K562 (cell line): Measurements from ENCODE around the gene ZNF503. TPM values are rescaled to one million over a fixed set of nuclear protein-coding genes. Genes with fewer than 3 reads are reported as not detected.

ENCODE experiments used
- CXXC5 ChIP-seq: fragments of 250-450 bp; sonication (Bioruptor Pico); IDR thresholded peaks from 2 replicates; pipeline ENCODE4 v1.8.0; 2022; ENCODE audit warnings: inconsistent platforms, mild to moderate bottlenecking, moderate library complexity
- EWSR1 ChIP-seq: fragments of 450-650 bp; IDR thresholded peaks from 2 replicates; pipeline ENCODE4 v1.6.1; 2018; ENCODE audit warnings: borderline replicate concordance, mild to moderate bottlenecking, low read depth, moderate library complexity; ENCODE audit not compliant: partially characterized antibody
- GATAD2B ChIP-seq: fragments of 450-650 bp; IDR thresholded peaks from 2 replicates; pipeline ENCODE4 v1.6.1; 2017; ENCODE audit warnings: mild to moderate bottlenecking, borderline replicate concordance
- HDAC3 ChIP-seq: fragments of 450-650 bp; IDR thresholded peaks from 2 replicates; pipeline ENCODE4 v1.6.1; 2018; ENCODE audit warnings: borderline replicate concordance, mild to moderate bottlenecking, moderate library complexity; ENCODE audit not compliant: partially characterized antibody
- NR2C2 ChIP-seq, 2 experiments: fragments of 200-800 bp in 1 of 2; sonication (Bioruptor generic) in 1 of 2; sonication (generic) in 1 of 2; formaldehyde crosslinking in 1 of 2; IDR thresholded peaks; 2 replicates each; pipeline versions ENCODE4 v1.6.1 to v1.8.0; 2016 to 2022; ENCODE audit warnings: mild to moderate bottlenecking in 1 of 2, missing compliant biosample characterization in 1 of 2, missing genetic modification characterization in 1 of 2, missing genetic modification reagents in 1 of 2
- PHB ChIP-seq: fragments of 250-450 bp; sonication (Bioruptor Pico); IDR thresholded peaks from 2 replicates; pipeline ENCODE4 v1.5.0; 2021
- POLR2B ChIP-seq: fragments of 450-650 bp; IDR thresholded peaks from 2 replicates; pipeline ENCODE4 v1.6.1; 2018; ENCODE audit warnings: low read depth; ENCODE audit not compliant: partially characterized antibody
- PPARD ChIP-seq: fragments of 250-450 bp; sonication (Bioruptor Pico); IDR thresholded peaks from 2 replicates; pipeline ENCODE4 v1.8.0; 2022; ENCODE audit warnings: inconsistent platforms, mild to moderate bottlenecking, moderate library complexity
- SMAD3 ChIP-seq: fragments of 450-650 bp; formaldehyde crosslinking; conservative IDR thresholded peaks from 2 replicates; pipeline ENCODE4 v1.4.0; 2020; ENCODE audit warnings: mild to moderate bottlenecking
- TAF15 ChIP-seq: fragments of 200-400 bp; formaldehyde crosslinking; IDR thresholded peaks from 2 replicates; pipeline ENCODE4 v1.6.1; 2017; ENCODE audit warnings: mild to moderate bottlenecking, low read depth, low read length, moderate library complexity
- TEAD2 ChIP-seq: fragments of 450-650 bp; IDR thresholded peaks from 2 replicates; pipeline ENCODE4 v1.6.1; 2016; ENCODE audit warnings: missing genetic modification characterization, control low read depth, missing compliant biosample characterization
- XRCC5 ChIP-seq: fragments of 200-400 bp; formaldehyde crosslinking; IDR thresholded peaks from 2 replicates; pipeline ENCODE4 v1.6.1; 2017; ENCODE audit warnings: low read depth, mild to moderate bottlenecking, low read length
- polyA plus RNA-seq, 8 experiments: library from polyadenylated mRNA; depleted of rRNA in 4 of 8; stranded (reverse) in 5 of 8; unstranded in 3 of 8; fragments of >200 nt; fragmentation: Nextera tagmentation in 2 of 8; fragmentation: Illumina TruSeq in 1 of 8; extraction: Ambion mirVana in 2 of 8; extraction: Trizol in 1 of 8; gene quantifications; 2 replicates each; pipeline versions ENCODE4 v1.2.1 to v1.2.3, GENCODE V29; 2011 to 2014; ENCODE audit warnings: inconsistent platforms in 1 of 8, missing spikeins in 1 of 8
- total RNA-seq, 7 experiments: library from RNA; depleted of rRNA in 6 of 7; stranded (reverse); fragments of >200 nt in 6 of 7; fragmentation: Illumina TruSeq in 2 of 7; extraction: Trizol in 2 of 7; gene quantifications; 2 replicates each; pipeline versions ENCODE4 v1.2.1 to v1.2.3, GENCODE V29; 2011 to 2021; ENCODE audit warnings: low replicate concordance in 1 of 7
- TF ChIP-seq, protein P1 (sequence below): fragments of 450-650 bp; formaldehyde crosslinking; IDR thresholded peaks from 2 replicates; pipeline ENCODE4 v1.4.0; 2020; ENCODE audit warnings: mild to moderate bottlenecking, mixed read lengths
- TF ChIP-seq, protein P2 (sequence below), 2 experiments: fragments of 450-650 bp; IDR thresholded peaks; 2 replicates each; pipeline ENCODE4 v1.6.1; 2016
- TF ChIP-seq, protein P3 (sequence below), 2 experiments: IDR thresholded peaks; 2 replicates each; pipeline ENCODE4 v1.6.1; 2012; ENCODE audit warnings: improper control_type of control experiment in 2 of 2, low read depth in 2 of 2, low read length in 2 of 2, borderline replicate concordance in 1 of 2
- TF ChIP-seq, protein P4 (sequence below): sonication (generic); formaldehyde crosslinking; IDR thresholded peaks from 2 replicates; pipeline ENCODE4 v1.8.0; 2022; ENCODE audit warnings: mild to moderate bottlenecking, missing genetic modification reagents

The ZNF503 gene
- total and polyA plus RNA-seq, 9 of the 15 experiments (the other 6 are each of a cell fraction or from before 2014, with no cell fraction given), result not detected

DNA sequence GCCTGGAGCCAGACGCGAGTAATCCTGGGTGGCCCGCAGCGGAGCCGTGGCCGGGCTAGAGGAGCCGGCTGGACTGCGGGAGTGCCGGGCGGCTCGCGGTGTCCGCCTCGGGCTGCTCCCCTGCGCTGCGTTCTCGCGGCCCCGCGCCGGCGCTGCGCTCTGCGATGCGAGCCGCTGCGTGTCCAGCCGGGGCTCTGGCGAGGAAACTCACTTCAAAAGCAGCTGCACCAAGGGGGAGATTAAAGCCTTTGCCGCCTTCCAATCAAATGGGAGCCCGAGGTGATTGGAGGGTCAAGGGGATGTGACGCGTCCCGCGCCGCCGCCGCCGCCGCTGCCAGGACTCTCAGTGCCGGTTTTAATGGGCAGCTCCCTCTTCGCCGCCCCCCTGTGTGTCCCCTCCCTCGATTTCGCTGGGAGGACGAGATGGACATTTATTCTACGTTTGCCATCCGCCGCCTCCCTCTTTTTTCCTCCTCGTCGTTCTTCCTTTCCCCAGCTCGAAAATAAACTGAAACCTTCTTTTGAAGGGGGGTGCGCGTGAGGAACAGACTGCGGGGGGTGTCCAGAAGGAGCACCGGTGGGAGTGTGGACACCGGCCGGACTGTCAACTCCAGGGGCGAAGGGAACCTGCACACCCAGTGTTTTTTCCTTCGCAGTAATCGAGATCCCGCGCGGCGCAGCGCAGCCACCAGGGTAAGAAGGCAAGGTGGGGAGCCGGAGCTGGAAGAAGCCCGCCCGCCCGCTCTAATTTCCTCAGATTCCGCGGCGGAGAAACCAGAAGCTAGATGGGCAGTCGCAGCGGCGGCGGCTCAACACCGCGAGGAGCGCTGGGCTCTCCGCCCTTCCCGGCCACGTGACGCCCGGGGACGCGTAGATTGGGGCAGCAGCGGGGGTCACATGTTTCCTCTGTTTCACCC lies at the start of gene ZNF503 (continued):
- TF ChIP-seq GATAD2B, result no peak
- TF ChIP-seq CXXC5 (CRISPR knock-in tag), result peak; percentile 59
- TF ChIP-seq, protein P1, sequence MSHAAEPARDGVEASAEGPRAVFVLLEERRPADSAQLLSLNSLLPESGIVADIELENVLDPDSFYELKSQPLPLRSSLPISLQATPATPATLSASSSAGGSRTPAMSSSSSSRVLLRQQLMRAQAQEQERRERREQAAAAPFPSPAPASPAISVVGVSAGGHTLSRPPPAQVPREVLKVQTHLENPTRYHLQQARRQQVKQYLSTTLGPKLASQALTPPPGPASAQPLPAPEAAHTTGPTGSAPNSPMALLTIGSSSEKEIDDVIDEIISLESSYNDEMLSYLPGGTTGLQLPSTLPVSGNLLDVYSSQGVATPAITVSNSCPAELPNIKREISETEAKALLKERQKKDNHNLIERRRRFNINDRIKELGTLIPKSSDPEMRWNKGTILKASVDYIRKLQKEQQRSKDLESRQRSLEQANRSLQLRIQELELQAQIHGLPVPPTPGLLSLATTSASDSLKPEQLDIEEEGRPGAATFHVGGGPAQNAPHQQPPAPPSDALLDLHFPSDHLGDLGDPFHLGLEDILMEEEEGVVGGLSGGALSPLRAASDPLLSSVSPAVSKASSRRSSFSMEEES (CRISPR knock-in tag), result peak; percentile 66
- no peak for TF ChIP-seq POLR2B
- TF ChIP-seq PHB (CRISPR knock-in tag), result no peak
- TF ChIP-seq, protein P2, sequence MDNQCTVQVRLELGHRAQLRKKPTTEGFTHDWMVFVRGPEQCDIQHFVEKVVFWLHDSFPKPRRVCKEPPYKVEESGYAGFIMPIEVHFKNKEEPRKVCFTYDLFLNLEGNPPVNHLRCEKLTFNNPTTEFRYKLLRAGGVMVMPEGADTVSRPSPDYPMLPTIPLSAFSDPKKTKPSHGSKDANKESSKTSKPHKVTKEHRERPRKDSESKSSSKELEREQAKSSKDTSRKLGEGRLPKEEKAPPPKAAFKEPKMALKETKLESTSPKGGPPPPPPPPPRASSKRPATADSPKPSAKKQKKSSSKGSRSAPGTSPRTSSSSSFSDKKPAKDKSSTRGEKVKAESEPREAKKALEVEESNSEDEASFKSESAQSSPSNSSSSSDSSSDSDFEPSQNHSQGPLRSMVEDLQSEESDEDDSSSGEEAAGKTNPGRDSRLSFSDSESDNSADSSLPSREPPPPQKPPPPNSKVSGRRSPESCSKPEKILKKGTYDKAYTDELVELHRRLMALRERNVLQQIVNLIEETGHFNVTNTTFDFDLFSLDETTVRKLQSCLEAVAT (IDR thresholded peaks at IDR 0.05), result no peak
- no peak for TF ChIP-seq EWSR1
- peak; percentile 53; the same call in 1 of the 2 replicates for TF ChIP-seq XRCC5
- TF ChIP-seq, protein P3, sequence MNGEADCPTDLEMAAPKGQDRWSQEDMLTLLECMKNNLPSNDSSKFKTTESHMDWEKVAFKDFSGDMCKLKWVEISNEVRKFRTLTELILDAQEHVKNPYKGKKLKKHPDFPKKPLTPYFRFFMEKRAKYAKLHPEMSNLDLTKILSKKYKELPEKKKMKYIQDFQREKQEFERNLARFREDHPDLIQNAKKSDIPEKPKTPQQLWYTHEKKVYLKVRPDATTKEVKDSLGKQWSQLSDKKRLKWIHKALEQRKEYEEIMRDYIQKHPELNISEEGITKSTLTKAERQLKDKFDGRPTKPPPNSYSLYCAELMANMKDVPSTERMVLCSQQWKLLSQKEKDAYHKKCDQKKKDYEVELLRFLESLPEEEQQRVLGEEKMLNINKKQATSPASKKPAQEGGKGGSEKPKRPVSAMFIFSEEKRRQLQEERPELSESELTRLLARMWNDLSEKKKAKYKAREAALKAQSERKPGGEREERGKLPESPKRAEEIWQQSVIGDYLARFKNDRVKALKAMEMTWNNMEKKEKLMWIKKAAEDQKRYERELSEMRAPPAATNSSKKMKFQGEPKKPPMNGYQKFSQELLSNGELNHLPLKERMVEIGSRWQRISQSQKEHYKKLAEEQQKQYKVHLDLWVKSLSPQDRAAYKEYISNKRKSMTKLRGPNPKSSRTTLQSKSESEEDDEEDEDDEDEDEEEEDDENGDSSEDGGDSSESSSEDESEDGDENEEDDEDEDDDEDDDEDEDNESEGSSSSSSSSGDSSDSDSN (IDR thresholded peaks at IDR 0.05; ENCODE audit: borderline replicate concordance in 1 of 2, low read depth in 2 of 2, low read length in 2 of 2), result 0 out of 4 replicates have a peak, but pooled peaks of 1 of the 2 experiments have one; percentile 52
- TF ChIP-seq PPARD, result no peak
- no peak for TF ChIP-seq SMAD3
- TF ChIP-seq TAF15, result no peak
- TF ChIP-seq, protein P4, sequence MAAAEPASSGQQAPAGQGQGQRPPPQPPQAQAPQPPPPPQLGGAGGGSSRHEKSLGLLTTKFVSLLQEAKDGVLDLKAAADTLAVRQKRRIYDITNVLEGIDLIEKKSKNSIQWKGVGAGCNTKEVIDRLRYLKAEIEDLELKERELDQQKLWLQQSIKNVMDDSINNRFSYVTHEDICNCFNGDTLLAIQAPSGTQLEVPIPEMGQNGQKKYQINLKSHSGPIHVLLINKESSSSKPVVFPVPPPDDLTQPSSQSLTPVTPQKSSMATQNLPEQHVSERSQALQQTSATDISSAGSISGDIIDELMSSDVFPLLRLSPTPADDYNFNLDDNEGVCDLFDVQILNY (CRISPR knock-in tag), result no peak
- TF ChIP-seq TEAD2 (tag), result no peak
- TF ChIP-seq HDAC3, result no peak
- no peak for TF ChIP-seq NR2C2 (CRISPR knock-in tag; IDR thresholded peaks at IDR 0.05)
- peak; percentile 44; the same call in 1 of the 2 replicates for TF ChIP-seq NR2C2 (tag; IDR thresholded peaks at IDR 0.05)
